Measurements from ENCODE around the gene KISS1. TPM values are rescaled to one million over a fixed set of nuclear protein-coding genes. Genes with fewer than 3 reads are reported as not detected.

Gene KISS1
- total RNA-seq (2014; rRNA removed; shearing (Covaris generic)) (not detected in 2 replicates), total RNA-seq (2022) (not detected in 2 replicates), Bru-seq, nascent RNA (not detected), BruChase-seq, experiment 1, labeled RNA remaining after a 6-hour chase (not detected), BruChase-seq, experiment 2, labeled RNA remaining after a 2-hour chase (not detected)
- long read RNA-seq: 0 reads

DNA sequence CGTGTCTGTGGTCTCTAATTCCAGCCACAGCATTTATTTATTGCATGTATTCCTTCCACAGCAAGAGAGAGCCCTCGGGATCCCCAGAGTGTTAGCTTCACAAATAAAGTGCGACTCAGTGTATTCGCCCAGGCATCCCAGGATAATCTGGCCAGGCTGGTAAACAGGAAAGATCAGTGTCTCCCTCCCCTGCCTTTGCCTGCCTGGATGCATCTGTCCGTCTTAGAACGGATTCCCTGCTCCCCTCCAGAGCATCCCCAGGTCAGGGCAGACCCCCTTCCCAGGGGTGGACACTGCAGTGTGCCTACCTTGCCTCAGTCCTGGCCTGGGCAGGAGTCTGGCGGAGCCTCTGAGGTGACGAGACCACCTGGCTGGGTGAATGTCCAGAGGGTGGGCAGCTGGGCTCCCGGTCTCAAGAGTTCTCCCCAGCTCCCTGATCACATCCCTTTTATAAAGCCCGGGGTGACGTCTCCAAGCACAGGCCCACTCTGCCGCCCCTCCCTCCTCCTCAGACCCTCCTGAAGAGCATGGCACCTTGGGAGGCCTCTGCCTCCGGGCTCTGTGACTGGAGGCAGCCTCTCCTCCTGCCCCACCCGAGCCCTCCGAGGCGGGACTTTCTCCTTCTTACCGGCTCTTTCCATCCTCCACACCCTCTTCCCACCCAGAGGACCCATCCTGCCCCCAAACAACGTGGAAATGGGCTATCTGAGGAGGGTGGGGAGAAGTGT is at the start of gene KISS1:
KISS1 (minus strand) TSS at position 424 of the 728 bp plus-strand sequence. CDS start 3,615 bp downstream, outside the sequence.
- no peaks in the 10 kb centered on the region for H3K36me3 ChIP-seq (ENCODE audit: insufficient read depth, low read length)
- no peak within 1 kb of the TSS for H3K4me2 ChIP-seq (ENCODE audit: low read length)
- no peak within 1 kb of the TSS for H3K27ac ChIP-seq (ENCODE audit: low read depth, low read length, poor library complexity, severe bottlenecking)
- TF ChIP-seq, protein P1, sequence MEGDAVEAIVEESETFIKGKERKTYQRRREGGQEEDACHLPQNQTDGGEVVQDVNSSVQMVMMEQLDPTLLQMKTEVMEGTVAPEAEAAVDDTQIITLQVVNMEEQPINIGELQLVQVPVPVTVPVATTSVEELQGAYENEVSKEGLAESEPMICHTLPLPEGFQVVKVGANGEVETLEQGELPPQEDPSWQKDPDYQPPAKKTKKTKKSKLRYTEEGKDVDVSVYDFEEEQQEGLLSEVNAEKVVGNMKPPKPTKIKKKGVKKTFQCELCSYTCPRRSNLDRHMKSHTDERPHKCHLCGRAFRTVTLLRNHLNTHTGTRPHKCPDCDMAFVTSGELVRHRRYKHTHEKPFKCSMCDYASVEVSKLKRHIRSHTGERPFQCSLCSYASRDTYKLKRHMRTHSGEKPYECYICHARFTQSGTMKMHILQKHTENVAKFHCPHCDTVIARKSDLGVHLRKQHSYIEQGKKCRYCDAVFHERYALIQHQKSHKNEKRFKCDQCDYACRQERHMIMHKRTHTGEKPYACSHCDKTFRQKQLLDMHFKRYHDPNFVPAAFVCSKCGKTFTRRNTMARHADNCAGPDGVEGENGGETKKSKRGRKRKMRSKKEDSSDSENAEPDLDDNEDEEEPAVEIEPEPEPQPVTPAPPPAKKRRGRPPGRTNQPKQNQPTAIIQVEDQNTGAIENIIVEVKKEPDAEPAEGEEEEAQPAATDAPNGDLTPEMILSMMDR (conservative IDR thresholded peaks at IDR 0.05; ENCODE audit: low read length): no peak
- no peak for TF ChIP-seq EZH2phosphoT487 (IDR thresholded peaks at IDR 0.05; ENCODE audit: borderline replicate concordance, low read depth, low read length)
- H3K9me2 ChIP-seq (ENCODE audit: insufficient read depth, low read length): no peaks in the 10 kb centered on the region
- intact Hi-C loops (cut with micrococcal nuclease; ENCODE audit: unreplicated experiment): no loop called here
- no peaks in the 10 kb centered on the region for H3K4me1 ChIP-seq (ENCODE audit: insufficient read depth, low read length, poor library complexity, severe bottlenecking)
- CTCF ChIA-PET (ENCODE audit: unreplicated experiment): interaction anchor here (0.5 kb wide), 1 partner anchor 511 kb away, joined by 4 read pairs; no protein-coding TSS in a partner anchor
- H3K9me3 ChIP-seq (ENCODE audit: low read length): no peaks in the 10 kb centered on the region
- no TSS peak for BruUV-seq (replicated peaks)
- POLR2A ChIA-PET: no interaction called here
- no peak within 1 kb of the TSS for H3K4me3 ChIP-seq (ENCODE audit: low read depth, low read length, poor library complexity, severe bottlenecking)
- no peak for DNase-seq (ENCODE audit: low spot score)
- H3K79me2 ChIP-seq (ENCODE audit: insufficient read depth, low read depth, low read length): no peaks in the 10 kb centered on the region
- H2AFZ ChIP-seq (ENCODE audit: low read length): no peak within 1 kb of the TSS
- H4K20me1 ChIP-seq (ENCODE audit: insufficient read depth, low read length): no peaks in the 10 kb centered on the region

DNA sequence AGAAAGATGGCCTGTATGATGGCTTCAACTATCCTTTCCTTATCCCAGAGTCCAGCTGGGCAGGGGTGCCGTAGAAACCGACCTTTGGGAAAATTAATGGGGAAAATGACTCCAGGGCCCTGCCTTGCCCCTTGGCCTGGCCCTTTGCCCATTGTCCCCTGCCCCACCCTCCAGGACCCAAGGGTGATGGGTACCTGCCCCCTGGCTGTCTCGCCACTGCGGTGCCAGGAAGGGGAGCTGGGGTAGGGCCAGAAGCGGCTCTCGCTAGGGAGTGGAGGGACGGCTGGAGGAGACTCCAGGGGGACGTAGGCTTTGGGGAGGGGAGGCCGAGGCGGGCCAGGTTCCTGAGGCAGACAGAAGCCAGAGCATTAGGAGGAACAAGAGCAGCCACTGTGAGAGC is 46.6 kb upstream of the KISS1 start:
- no peaks in the 10 kb centered on the region for H4K20me1 ChIP-seq (ENCODE audit: insufficient read depth, low read length)
- no peak for DNase-seq (ENCODE audit: low spot score)
- no peaks in the 10 kb centered on the region for H3K36me3 ChIP-seq (ENCODE audit: insufficient read depth, low read length)
- intact Hi-C loops (cut with micrococcal nuclease; ENCODE audit: unreplicated experiment): no loop called here
- H2AFZ ChIP-seq (ENCODE audit: low read length): no peak overlapping the region
- no peak overlapping the region for H3K4me3 ChIP-seq (ENCODE audit: low read depth, low read length, poor library complexity, severe bottlenecking)
- no peak for TF ChIP-seq EZH2phosphoT487 (IDR thresholded peaks at IDR 0.05; ENCODE audit: borderline replicate concordance, low read depth, low read length)
- TF ChIP-seq, protein P1 (conservative IDR thresholded peaks at IDR 0.05; ENCODE audit: low read length): no peak
- H3K9me3 ChIP-seq (ENCODE audit: low read length): no peaks in the 10 kb centered on the region
- H3K4me2 ChIP-seq (ENCODE audit: low read length): no peak overlapping the region
- ChIA-PET POLR2A (no interaction called here), CTCF (ENCODE audit: unreplicated experiment) (no interaction called here)
- no peaks in the 10 kb centered on the region for H3K9me2 ChIP-seq (ENCODE audit: insufficient read depth, low read length)
- H3K27ac ChIP-seq (ENCODE audit: low read depth, low read length, poor library complexity, severe bottlenecking): no peak overlapping the region
- no peaks in the 10 kb centered on the region for H3K79me2 ChIP-seq (ENCODE audit: insufficient read depth, low read depth, low read length)
- BruUV-seq (replicated peaks): no TSS peak
- no peaks in the 10 kb centered on the region for H3K4me1 ChIP-seq (ENCODE audit: insufficient read depth, low read length, poor library complexity, severe bottlenecking)

- BruUV-seq (replicated peaks): no TSS peak
- TF ChIP-seq EZH2phosphoT487 (IDR thresholded peaks at IDR 0.05; ENCODE audit: borderline replicate concordance, low read depth, low read length): no peak
- TF ChIP-seq, protein P1 (conservative IDR thresholded peaks at IDR 0.05; ENCODE audit: low read length): no peak
- CTCF ChIA-PET (ENCODE audit: unreplicated experiment): no interaction called here
Measured at GRCh38 chr1:204241914-204242313, 45.6 kb upstream of the KISS1 start.

More at GRCh38 chr1:204241914-204242313, 45.6 kb upstream of the KISS1 start:
- Histone ChIP-seq H3K9me3 (ENCODE audit: low read length) (no peaks in the 10 kb centered on the region), H3K9me2 (ENCODE audit: insufficient read depth, low read length) (no peaks in the 10 kb centered on the region), H2AFZ (ENCODE audit: low read length) (no peak overlapping the region), H3K27ac (ENCODE audit: low read depth, low read length, poor library complexity, severe bottlenecking) (no peak overlapping the region), H3K4me1 (ENCODE audit: insufficient read depth, low read length, poor library complexity, severe bottlenecking) (no peaks in the 10 kb centered on the region), H4K20me1 (ENCODE audit: insufficient read depth, low read length) (no peaks in the 10 kb centered on the region), H3K79me2 (ENCODE audit: insufficient read depth, low read depth, low read length) (no peaks in the 10 kb centered on the region), H3K4me3 (ENCODE audit: low read depth, low read length, poor library complexity, severe bottlenecking) (no peak overlapping the region), H3K4me2 (ENCODE audit: low read length) (no peak overlapping the region), H3K36me3 (ENCODE audit: insufficient read depth, low read length) (no peaks in the 10 kb centered on the region)
- POLR2A ChIA-PET: no interaction called here
- intact Hi-C loops (cut with micrococcal nuclease; ENCODE audit: unreplicated experiment): no loop called here
- no peak for DNase-seq (ENCODE audit: low spot score)
